Mesenchymal stem cell (in vitro differentiated cells and primary cell): ENCODE data around the gene GTPBP1.
A peak's percentile ranks its signal among the peaks of the same experiment; 100 is the strongest.

ENCODE experiments used
- DNase-seq: peaks from one replicate; pipeline ENCODE4 v3.0.0-alpha.2; 2013
- H2AFZ ChIP-seq: one replicate; pipeline ENCODE4 v1.6.1; 2013; ENCODE audit warnings: low read depth, mild to moderate bottlenecking, control low read depth, inconsistent platforms, low read length, moderate library complexity
- H2AK5ac ChIP-seq: 2 replicates; pipeline ENCODE4 v1.6.1; 2013; ENCODE audit warnings: low read length, moderate library complexity, mild to moderate bottlenecking, inconsistent platforms; ENCODE audit not compliant: severe bottlenecking
- H2BK120ac ChIP-seq: one replicate; pipeline ENCODE4 v1.6.1; 2013; ENCODE audit warnings: low read depth, mild to moderate bottlenecking, inconsistent platforms, low read length, moderate library complexity
- H2BK12ac ChIP-seq, 2 experiments: one replicate each; pipeline ENCODE4 v1.6.1; 2013; ENCODE audit warnings: inconsistent platforms in 2 of 2, low read length in 2 of 2, mild to moderate bottlenecking in 2 of 2, moderate library complexity in 2 of 2, control low read depth in 1 of 2
- H2BK15ac ChIP-seq: one replicate; pipeline ENCODE4 v1.6.1; 2013; ENCODE audit warnings: mild to moderate bottlenecking, low read depth, inconsistent platforms; ENCODE audit not compliant: poor library complexity, severe bottlenecking
- H2BK5ac ChIP-seq: 2 replicates; pipeline ENCODE4 v1.6.1; 2013; ENCODE audit warnings: low read depth, mild to moderate bottlenecking, low read length, control low read depth, inconsistent platforms; ENCODE audit not compliant: poor library complexity, severe bottlenecking
- H3K14ac ChIP-seq, 2 experiments: one replicate each; pipeline ENCODE4 v1.6.1; 2013; ENCODE audit warnings: inconsistent platforms in 2 of 2, low read length in 2 of 2, control low read depth in 1 of 2, mild to moderate bottlenecking in 1 of 2, moderate library complexity in 1 of 2
- H3K18ac ChIP-seq, 2 experiments: one replicate each; pipeline ENCODE4 v1.6.1; 2013; ENCODE audit warnings: inconsistent platforms in 2 of 2, low read length in 2 of 2, control low read depth in 1 of 2, low read depth in 1 of 2, mild to moderate bottlenecking in 1 of 2
- H3K23ac ChIP-seq, 2 experiments: one replicate each; pipeline ENCODE4 v1.6.1; 2013; ENCODE audit warnings: inconsistent platforms in 2 of 2, low read length in 2 of 2, mild to moderate bottlenecking in 2 of 2, moderate library complexity in 2 of 2, control low read depth in 1 of 2
- H3K27ac ChIP-seq: 2 replicates; pipeline ENCODE4 v1.5.1; 2013; ENCODE audit warnings: mild to moderate bottlenecking, moderate library complexity, low read length, control low read depth, inconsistent platforms; ENCODE audit not compliant: poor library complexity, severe bottlenecking
- H3K27me3 ChIP-seq, 2 experiments: 2 replicates each; pipeline versions ENCODE4 v1.6.1 to v1.7.0; 2013; ENCODE audit warnings: low read length in 2 of 2, mild to moderate bottlenecking in 2 of 2, moderate library complexity in 2 of 2, control low read depth in 1 of 2, inconsistent platforms in 1 of 2; ENCODE audit not compliant: control insufficient read depth in 1 of 2, insufficient read depth in 1 of 2
- H3K36me3 ChIP-seq, 2 experiments: 2 replicates each; pipeline versions ENCODE4 v1.6.1 to v1.7.0; 2013; ENCODE audit warnings: low read length in 2 of 2, control low read depth in 1 of 2, inconsistent platforms in 1 of 2, low read depth in 1 of 2, mild to moderate bottlenecking in 1 of 2; ENCODE audit not compliant: insufficient read depth in 2 of 2, control insufficient read depth in 1 of 2
- H3K4ac ChIP-seq, 2 experiments: one replicate each; pipeline ENCODE4 v1.6.1; 2013; ENCODE audit warnings: inconsistent platforms in 2 of 2, low read length in 2 of 2, mild to moderate bottlenecking in 2 of 2, moderate library complexity in 2 of 2, control low read depth in 1 of 2, low read depth in 1 of 2
- H3K4me1 ChIP-seq: 2 replicates; pipeline ENCODE4 v1.6.1; 2013; ENCODE audit warnings: low read depth, low read length, control low read depth; ENCODE audit not compliant: control insufficient read depth, insufficient read depth
- H3K4me2 ChIP-seq: 2 replicates; pipeline ENCODE4 v1.6.1; 2013; ENCODE audit warnings: low read length, mild to moderate bottlenecking, inconsistent platforms; ENCODE audit not compliant: poor library complexity, severe bottlenecking
- H3K4me3 ChIP-seq, 2 experiments: 2 replicates each; pipeline versions ENCODE4 v1.5.1 to v1.7.0; 2013; ENCODE audit warnings: low read length in 2 of 2, mild to moderate bottlenecking in 2 of 2, control low read depth in 1 of 2, low read depth in 1 of 2; ENCODE audit not compliant: insufficient read depth in 1 of 2
- H3K79me1 ChIP-seq: replicated peaks from 2 replicates; pipeline ENCODE4 v1.6.1; 2013; ENCODE audit warnings: mild to moderate bottlenecking, control low read depth, low read length, inconsistent platforms; ENCODE audit not compliant: poor library complexity, severe bottlenecking
- H3K9ac ChIP-seq: 2 replicates; pipeline ENCODE4 v1.7.0; 2013; ENCODE audit warnings: mild to moderate bottlenecking, low read length, moderate library complexity
- H3K9me3 ChIP-seq: 2 replicates; pipeline ENCODE4 v1.7.0; 2013; ENCODE audit warnings: mild to moderate bottlenecking, low read length; ENCODE audit not compliant: control insufficient read depth
- H4K8ac ChIP-seq: one replicate; pipeline ENCODE4 v1.6.1; 2013; ENCODE audit warnings: inconsistent platforms, mild to moderate bottlenecking, low read length, moderate library complexity
- H4K91ac ChIP-seq: one replicate; pipeline ENCODE4 v1.6.1; 2013; ENCODE audit warnings: mild to moderate bottlenecking, low read length, inconsistent platforms
- WGBS: methylation state at CpG from one replicate; pipeline ENCODE4 v1.1.7; 2013; ENCODE audit warnings: mixed read lengths; 5-methylcytosine and 5-hydroxymethylcytosine counted together

GTPBP1 gene

GRCh38 chr22:38704654-38705234 is 1.0 kb upstream of the GTPBP1 start:
- H3K79me1 ChIP-seq, result peaks cover 6% of the 10 kb centered on the region
- no peak overlapping the region for H3K14ac ChIP-seq
- DNase-seq, result no peak
- H2BK120ac ChIP-seq, result no peak overlapping the region
- H3K4me1 ChIP-seq, result peaks cover 16% of the 10 kb centered on the region
- H2BK15ac ChIP-seq, result no peak overlapping the region
- H3K23ac ChIP-seq, result peak overlapping the region in 1 of 2 experiments; percentile 48
- no peak overlapping the region for H2BK5ac ChIP-seq
- H3K36me3 ChIP-seq, result peaks cover 0 to 6% of the 10 kb centered on the region in 2 experiments
- no peak overlapping the region for H3K27ac ChIP-seq
- no peak overlapping the region for H4K91ac ChIP-seq
- peak overlapping the region; percentile 42 for H4K8ac ChIP-seq
- H3K4me2 ChIP-seq, result peak overlapping the region; percentile 82
- peak overlapping the region in 1 of 2 experiments; percentile 71 for H3K4me3 ChIP-seq
- no peak overlapping the region for H2BK12ac ChIP-seq
- H3K9me3 ChIP-seq, result no peaks in the 10 kb centered on the region
- H3K4ac ChIP-seq, result no peak overlapping the region
- no peak overlapping the region for H3K18ac ChIP-seq
- H2AFZ ChIP-seq, result peak overlapping the region; percentile 20
- WGBS, result 63% methylated on average over 9 of the region's 10 CpGs
- peak overlapping the region; percentile 79 for H3K9ac ChIP-seq
- no peaks in the 10 kb centered on the region for H3K27me3 ChIP-seq
- no peak overlapping the region for H2AK5ac ChIP-seq

- Histone ChIP-seq H3K79me1 (peaks cover 8% of the 10 kb centered on the region), H4K91ac (peak overlapping the region; percentile 93), H3K4me2 (peak overlapping the region; percentile 79), H2AK5ac (no peak overlapping the region), H3K4ac (peak overlapping the region; percentile 70 to 93), H3K4me1 (peaks cover 13% of the 10 kb centered on the region), H3K14ac (peak overlapping the region; percentile 69 to 93), H3K4me3 (peak overlapping the region; percentile 78 to 99), H3K36me3 (peaks cover 0 to 21% of the 10 kb centered on the region in 2 experiments), H3K27ac (peak overlapping the region; percentile 71), H3K23ac (peak overlapping the region in 1 of 2 experiments; percentile 87), H2BK15ac (peak overlapping the region; percentile 99), H4K8ac (no peak overlapping the region), H2AFZ (peak overlapping the region; percentile 10), H3K9ac (peak overlapping the region; percentile 83), H3K27me3 (no peaks in the 10 kb centered on the region), H2BK5ac (peak overlapping the region; percentile 89), H3K9me3 (no peaks in the 10 kb centered on the region), H2BK120ac (peak overlapping the region; percentile 80), H2BK12ac (peak overlapping the region in 1 of 2 experiments; percentile 34), H3K18ac (peak overlapping the region; percentile 93 to 96)
- peak; percentile 71 for DNase-seq
- under 1% methylated on average over 51 of the region's 80 CpGs for WGBS
These were observed 557 bp downstream of the GTPBP1 start for GRCh38 chr22:38706101-38706900.

GRCh38 chr22:38706901-38707195 is 1.1 kb downstream of the GTPBP1 start:
- H3K4me3 ChIP-seq, result peak overlapping the region; percentile 78 to 99
- H2AK5ac ChIP-seq, result no peak overlapping the region
- H3K18ac ChIP-seq, result peak overlapping the region in 1 of 2 experiments; percentile 45
- H2BK15ac ChIP-seq, result no peak overlapping the region
- H2BK120ac ChIP-seq, result no peak overlapping the region
- H3K4me1 ChIP-seq, result peaks cover 10% of the 10 kb centered on the region
- no peak overlapping the region for H4K8ac ChIP-seq
- H3K27me3 ChIP-seq, result no peaks in the 10 kb centered on the region
- no peaks in the 10 kb centered on the region for H3K9me3 ChIP-seq
- H3K14ac ChIP-seq, result no peak overlapping the region
- H3K9ac ChIP-seq, result peak overlapping the region; percentile 83
- H3K36me3 ChIP-seq, result peaks cover 0 to 21% of the 10 kb centered on the region in 2 experiments
- H3K4ac ChIP-seq, result no peak overlapping the region
- H2BK5ac ChIP-seq, result no peak overlapping the region
- peaks cover 5% of the 10 kb centered on the region for H3K79me1 ChIP-seq
- peak overlapping the region; percentile 71 for H3K27ac ChIP-seq
- no peak overlapping the region for H3K23ac ChIP-seq
- no peak overlapping the region for H2AFZ ChIP-seq
- 0% methylated on average over 1 of the region's 4 CpGs for WGBS
- DNase-seq, result no peak
- H4K91ac ChIP-seq, result no peak overlapping the region
- no peak overlapping the region for H2BK12ac ChIP-seq
- peak overlapping the region; percentile 79 for H3K4me2 ChIP-seq

- peak overlapping the region; percentile 79 for H3K4me2 ChIP-seq
- DNase-seq, result peak; percentile 69
- H4K8ac ChIP-seq, result no peak overlapping the region
These were observed 1.6 kb downstream of the GTPBP1 start for GRCh38 chr22:38707346-38707745.

More at GRCh38 chr22:38707346-38707745, 1.6 kb downstream of the GTPBP1 start:
- H4K91ac ChIP-seq, result no peak overlapping the region
- no peak overlapping the region for H3K23ac ChIP-seq
- H3K79me1 ChIP-seq, result peaks cover 10% of the 10 kb centered on the region
- peak overlapping the region in 1 of 2 experiments; percentile 78 for H3K4me3 ChIP-seq
- no peak overlapping the region for H2BK5ac ChIP-seq
- H3K9me3 ChIP-seq, result no peaks in the 10 kb centered on the region
- H2BK15ac ChIP-seq, result no peak overlapping the region
- peaks cover under 1 to 25% of the 10 kb centered on the region in 2 experiments for H3K36me3 ChIP-seq
- 0% methylated on average over 1 of the region's 2 CpGs for WGBS
- H2BK12ac ChIP-seq, result no peak overlapping the region
- H3K4ac ChIP-seq, result no peak overlapping the region
- H2AK5ac ChIP-seq, result no peak overlapping the region
- no peaks in the 10 kb centered on the region for H3K27me3 ChIP-seq
- no peak overlapping the region for H3K27ac ChIP-seq
- H2AFZ ChIP-seq, result no peak overlapping the region
- H3K18ac ChIP-seq, result no peak overlapping the region
- peaks cover 10% of the 10 kb centered on the region for H3K4me1 ChIP-seq
- no peak overlapping the region for H3K14ac ChIP-seq
- H3K9ac ChIP-seq, result peak overlapping the region; percentile 83
- H2BK120ac ChIP-seq, result no peak overlapping the region
